ENCODE measurements around the gene WIPI1. TPM values are rescaled to one million over a fixed set of nuclear protein-coding genes. Genes with fewer than 3 reads are reported as not detected.

The WIPI1 gene
- total RNA-seq, 2 donors from 2014 or later = 8.9 to 10.2 TPM

DNA sequence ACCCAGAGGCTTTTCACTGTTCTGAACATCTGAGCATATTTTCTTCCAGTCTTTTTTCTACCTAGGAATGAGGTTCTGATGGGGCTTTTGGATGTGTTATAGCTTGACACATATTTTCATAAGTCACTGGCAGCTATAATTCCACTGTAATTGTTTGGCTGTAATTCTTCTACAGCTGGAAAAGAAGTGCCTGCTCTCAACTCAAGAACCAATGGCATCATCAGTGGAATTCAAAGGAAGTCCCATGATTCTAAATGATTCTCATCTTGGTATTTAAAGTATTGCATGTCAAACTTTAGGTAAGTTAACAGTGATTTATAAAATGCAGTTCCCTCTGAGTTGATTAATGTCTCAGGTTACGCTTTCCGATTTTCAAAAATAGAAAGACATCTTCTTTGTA lies 16.8 kb downstream of the WIPI1 start:
- H3K9me3 ChIP-seq (ENCODE audit: control insufficient read depth, low read length, poor library complexity, severe bottlenecking) = no peaks in the 10 kb centered on the region
- no peak overlapping the region for H3K4me3 Mint-ChIP-seq
- H3K4me1 Mint-ChIP-seq = peaks cover 39% of the 10 kb centered on the region
- no peak for ATAC-seq
- no peaks in the 10 kb centered on the region for H3K27me3 Mint-ChIP-seq
- no peaks in the 10 kb centered on the region for H3K36me3 Mint-ChIP-seq (ENCODE audit: low read depth)
- no peak for DNase-seq
- H3K27ac Mint-ChIP-seq = peak overlapping the region; percentile 87

DNA sequence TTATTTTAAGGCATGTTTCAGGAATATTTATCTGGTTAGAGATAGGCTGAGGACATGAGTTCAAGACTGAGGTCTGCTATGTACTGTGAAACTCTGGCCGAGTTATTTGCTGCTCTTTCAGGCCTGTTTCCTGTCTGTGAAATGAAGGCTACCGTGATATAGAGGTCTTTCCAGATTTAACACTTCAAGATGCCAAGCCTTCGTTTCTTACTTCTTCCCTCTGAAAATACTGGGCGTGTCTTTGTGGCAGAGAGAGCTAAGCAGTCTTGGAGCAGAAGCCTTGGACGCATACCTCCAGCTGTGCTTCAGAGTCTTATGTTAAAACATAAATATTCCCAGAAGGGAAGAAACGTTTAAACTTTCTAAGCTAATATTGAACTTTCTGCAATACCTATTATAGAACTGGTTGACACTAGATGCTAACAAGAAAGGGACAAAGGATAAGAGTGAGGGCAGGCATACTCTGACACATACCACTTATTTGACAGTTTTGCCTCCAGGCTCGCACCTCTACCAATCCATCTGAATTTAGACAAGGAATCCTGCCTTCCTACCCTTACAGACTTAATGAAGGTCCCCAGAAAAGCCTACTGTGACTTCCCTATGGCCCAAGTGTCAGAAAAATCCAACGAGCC lies 17.5 kb downstream of the WIPI1 start:
- H3K27me3 Mint-ChIP-seq = no peaks in the 10 kb centered on the region
- no peak for DNase-seq
- no peaks in the 10 kb centered on the region for H3K36me3 Mint-ChIP-seq (ENCODE audit: low read depth)
- H3K4me3 Mint-ChIP-seq = no peak overlapping the region
- peak overlapping the region; percentile 87 for H3K27ac Mint-ChIP-seq
- no peak for ATAC-seq
- no peaks in the 10 kb centered on the region for H3K9me3 ChIP-seq (ENCODE audit: control insufficient read depth, low read length, poor library complexity, severe bottlenecking)
- H3K4me1 Mint-ChIP-seq = peaks cover 36% of the 10 kb centered on the region

DNA sequence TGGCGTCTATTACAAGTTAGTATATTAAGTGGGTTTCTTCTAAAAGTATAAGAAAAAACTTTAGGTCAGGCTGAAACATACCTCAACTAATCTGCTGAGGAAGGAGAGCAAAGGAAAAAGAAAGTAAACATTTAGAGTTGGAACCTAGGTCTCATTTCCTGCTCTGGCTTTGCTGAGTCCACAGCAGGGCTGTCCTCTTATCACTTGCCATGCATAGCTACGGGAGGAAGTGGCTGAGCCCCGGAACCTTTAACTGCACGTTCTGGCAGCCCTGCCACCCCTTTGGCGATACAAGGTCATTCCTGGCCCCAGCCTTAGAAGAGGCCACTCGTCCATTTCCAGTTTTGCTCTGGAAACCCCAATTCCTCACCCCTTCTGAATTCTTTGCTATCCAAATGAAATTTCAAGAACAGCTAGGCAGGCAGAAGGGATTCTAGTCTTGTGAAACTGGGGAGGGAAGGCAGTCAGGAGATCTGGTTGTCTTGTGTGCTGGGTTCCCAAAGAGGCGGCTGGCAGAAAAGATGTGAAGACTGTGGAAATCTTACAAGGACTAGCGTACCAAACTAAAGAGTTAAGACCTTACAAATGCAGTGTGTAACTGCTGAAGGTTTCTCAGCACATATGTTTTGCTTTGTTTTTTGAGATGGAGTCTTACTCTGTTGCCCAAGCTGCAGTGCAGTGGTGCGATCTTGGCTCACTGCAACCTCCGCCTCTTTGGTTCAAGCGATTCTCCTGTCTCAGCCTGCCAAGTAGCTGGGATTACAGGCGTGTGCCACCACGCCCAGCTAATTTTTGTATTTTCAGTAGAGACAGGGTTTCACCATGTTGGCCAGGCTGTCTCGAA lies 19.1 kb downstream of the WIPI1 start:
- H3K27me3 Mint-ChIP-seq = no peaks in the 10 kb centered on the region
- ATAC-seq (peak; percentile 65), DNase-seq (no peak)
- no peaks in the 10 kb centered on the region for H3K9me3 ChIP-seq (ENCODE audit: control insufficient read depth, low read length, poor library complexity, severe bottlenecking)
- H3K36me3 Mint-ChIP-seq (ENCODE audit: low read depth) = no peaks in the 10 kb centered on the region
- peaks cover 36% of the 10 kb centered on the region for H3K4me1 Mint-ChIP-seq
- H3K27ac Mint-ChIP-seq = peak overlapping the region; percentile 90
- peak overlapping the region; percentile 79 for H3K4me3 Mint-ChIP-seq

DNA sequence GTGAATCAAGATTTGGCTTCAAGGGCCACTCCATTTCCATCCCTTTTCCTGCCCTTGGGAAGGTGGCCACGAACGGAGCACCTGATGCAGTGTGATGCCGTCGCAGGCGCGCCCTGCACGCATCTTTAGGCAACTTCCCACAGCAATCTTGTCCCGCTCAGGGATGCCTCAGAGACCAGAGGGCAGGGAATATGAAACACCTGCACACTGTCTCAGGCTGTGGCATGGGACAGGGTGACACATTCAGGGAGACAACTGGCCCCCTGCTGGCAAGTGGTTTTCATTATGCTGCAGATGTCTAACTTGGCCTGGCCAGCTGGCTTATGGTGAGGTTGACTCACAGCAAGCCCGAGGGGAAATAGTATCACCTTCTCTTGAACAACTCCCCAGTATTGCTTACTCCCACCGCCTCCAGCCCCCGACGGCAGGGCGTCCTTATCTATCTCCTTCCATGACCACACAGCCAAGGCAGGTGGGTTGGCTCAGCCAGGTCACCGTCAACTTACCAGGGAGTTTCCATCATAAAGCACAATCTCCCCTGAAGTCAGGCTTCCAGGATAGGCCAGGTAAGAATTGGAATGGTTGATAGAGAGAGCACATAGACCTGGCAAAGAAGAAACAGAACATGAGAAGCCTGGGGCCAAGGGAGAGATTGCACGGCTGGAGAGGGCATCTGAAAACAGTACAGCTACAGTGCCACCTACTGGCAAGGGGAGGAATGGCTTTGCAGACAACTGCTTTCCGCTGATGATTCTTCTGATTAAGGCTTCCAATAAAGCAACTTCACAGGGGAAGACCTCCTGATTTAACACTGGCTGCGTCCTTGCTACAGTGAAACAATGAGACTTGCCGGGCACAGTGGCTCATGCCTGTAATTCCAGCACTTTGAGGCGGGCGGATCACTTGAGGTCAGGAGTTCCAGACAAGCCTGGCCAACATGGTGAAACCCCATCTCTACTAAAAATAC lies 21.1 kb downstream of the WIPI1 start:
- Mint-ChIP-seq H3K4me1 (peaks cover 37% of the 10 kb centered on the region), H3K4me3 (peak overlapping the region; percentile 79), H3K36me3 (ENCODE audit: low read depth) (peaks cover 2% of the 10 kb centered on the region), H3K27ac (peak overlapping the region; percentile 90), H3K27me3 (no peaks in the 10 kb centered on the region)
- no peaks in the 10 kb centered on the region for H3K9me3 ChIP-seq (ENCODE audit: control insufficient read depth, low read length, poor library complexity, severe bottlenecking)
- ATAC-seq (peak; percentile 80), DNase-seq (peak; percentile 58 to 79 (median 64))

DNA sequence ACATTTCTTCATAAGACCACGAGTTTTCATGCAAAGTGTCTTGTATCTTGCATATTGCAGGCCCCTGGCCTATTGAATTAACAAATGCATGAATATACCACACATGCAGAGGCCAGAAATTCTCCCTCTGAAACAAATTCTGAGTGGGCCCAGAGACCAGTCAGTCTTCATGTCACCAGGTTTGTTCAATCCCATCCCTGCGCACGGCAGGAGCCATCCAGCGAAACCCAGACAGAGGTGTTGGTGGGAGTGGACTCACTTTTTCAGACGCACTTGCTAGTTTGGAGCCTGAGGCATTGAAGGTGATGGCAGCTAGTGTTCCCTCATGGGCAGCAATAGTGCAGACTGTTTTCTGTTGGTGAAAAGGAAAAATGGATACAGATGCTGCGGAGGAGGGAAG lies 21.9 kb downstream of the WIPI1 start:
- no peak overlapping the region for H3K27ac Mint-ChIP-seq
- peaks cover 31% of the 10 kb centered on the region for H3K4me1 Mint-ChIP-seq
- H3K9me3 ChIP-seq (ENCODE audit: control insufficient read depth, low read length, poor library complexity, severe bottlenecking) = no peaks in the 10 kb centered on the region
- H3K4me3 Mint-ChIP-seq = no peak overlapping the region
- no peaks in the 10 kb centered on the region for H3K27me3 Mint-ChIP-seq
- H3K36me3 Mint-ChIP-seq (ENCODE audit: low read depth) = peaks cover 2% of the 10 kb centered on the region
- DNase-seq (no peak), ATAC-seq (no peak)

DNA sequence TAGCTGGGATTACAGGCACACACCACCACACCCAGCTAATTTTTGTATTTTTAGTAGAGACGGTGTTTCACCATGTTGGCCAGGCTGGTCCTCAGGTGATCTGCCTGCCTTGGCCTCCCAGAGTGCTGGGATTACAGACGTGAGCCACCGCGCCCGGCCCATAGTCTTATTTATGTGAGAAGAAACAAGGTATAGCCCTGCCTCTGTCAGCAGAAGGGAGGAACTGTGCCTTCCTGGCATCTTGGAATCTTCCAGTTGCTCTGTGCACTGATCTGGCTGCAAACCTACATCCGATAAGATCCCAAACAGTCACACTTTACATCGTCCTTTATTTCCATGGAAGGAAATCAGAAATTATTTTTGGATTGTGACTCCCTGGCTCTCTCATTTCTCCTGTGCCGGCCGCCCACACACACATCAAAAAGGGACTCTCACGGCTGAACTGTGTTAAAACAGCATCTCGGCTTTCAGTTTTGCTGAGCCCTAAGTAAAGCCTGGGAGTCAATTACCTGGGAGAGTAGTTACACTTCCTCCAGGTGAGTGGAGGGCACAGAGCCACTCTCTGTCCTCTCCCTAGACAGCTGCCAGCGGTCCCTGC lies 23.3 kb downstream of the WIPI1 start:
- H3K4me3 Mint-ChIP-seq = no peak overlapping the region
- H3K9me3 ChIP-seq (ENCODE audit: control insufficient read depth, low read length, poor library complexity, severe bottlenecking) = no peaks in the 10 kb centered on the region
- H3K36me3 Mint-ChIP-seq (ENCODE audit: low read depth) = peaks cover 3% of the 10 kb centered on the region
- ATAC-seq (no peak), DNase-seq (no peak)
- H3K27ac Mint-ChIP-seq = no peak overlapping the region
- peaks cover 31% of the 10 kb centered on the region for H3K4me1 Mint-ChIP-seq
- H3K27me3 Mint-ChIP-seq = no peaks in the 10 kb centered on the region

DNA sequence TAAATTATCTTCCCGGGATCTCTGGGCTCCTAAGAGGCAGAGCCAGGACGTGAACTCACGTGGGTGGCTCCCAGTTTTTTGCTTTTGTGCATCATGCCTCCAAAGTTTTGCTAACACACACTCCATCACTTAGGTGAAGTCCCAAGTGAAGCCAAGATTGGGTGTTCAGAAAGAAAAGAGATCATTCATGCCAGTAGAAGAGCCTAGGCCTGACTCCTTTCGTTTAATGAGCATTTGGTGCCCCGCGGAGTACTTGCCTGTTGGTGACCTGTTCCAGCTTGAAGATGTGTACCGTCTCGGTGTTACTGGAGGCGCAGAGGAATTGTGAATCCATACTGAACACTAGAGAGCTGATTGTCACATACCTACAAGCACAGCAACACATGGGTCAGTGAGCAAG lies 24.1 kb downstream of the WIPI1 start:
- peaks cover 27% of the 10 kb centered on the region for H3K4me1 Mint-ChIP-seq

DNA sequence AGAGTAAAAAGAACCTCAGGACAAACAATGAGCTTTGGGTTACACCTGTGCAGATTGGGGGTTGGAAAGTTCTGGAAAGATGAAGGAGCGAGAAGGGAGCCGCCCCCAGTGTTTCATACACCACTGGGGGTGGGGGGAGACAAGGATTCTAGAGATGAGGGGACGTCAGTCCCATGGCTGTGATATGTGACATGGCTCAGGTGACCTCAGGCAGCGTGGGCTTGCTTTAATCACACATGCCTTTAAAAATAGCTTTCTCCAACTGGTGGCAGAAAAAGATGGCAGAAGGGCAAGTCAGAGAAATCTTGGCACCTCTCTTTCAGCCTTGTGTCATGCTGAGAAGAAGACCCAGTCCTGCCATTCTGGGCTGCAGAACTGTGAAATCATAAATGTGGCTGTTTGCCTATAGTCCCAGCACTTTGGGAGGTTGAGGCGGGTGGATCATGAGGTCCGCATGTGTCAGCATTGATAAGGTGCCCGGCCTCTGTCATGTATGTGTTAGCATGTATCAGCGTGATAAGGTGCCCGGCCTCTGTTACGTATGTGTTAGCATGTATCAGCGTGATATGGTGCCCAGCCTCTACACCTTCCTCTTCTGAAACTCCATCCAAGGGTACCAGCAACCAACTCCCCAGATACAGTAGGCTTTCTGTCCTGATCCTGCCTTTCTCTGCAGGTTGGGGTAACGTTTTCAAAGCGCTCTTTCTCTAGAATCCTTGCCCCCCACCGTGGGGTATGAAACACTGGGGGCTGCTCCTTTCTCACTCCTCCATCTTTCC lies 25.0 kb downstream of the WIPI1 start:
- peaks cover 19% of the 10 kb centered on the region for H3K4me1 Mint-ChIP-seq
- no peak overlapping the region for H3K4me3 Mint-ChIP-seq
- peak overlapping the region; percentile 61 for H3K27ac Mint-ChIP-seq
- DNase-seq (no peak), ATAC-seq (no peak)
- no peaks in the 10 kb centered on the region for H3K9me3 ChIP-seq (ENCODE audit: control insufficient read depth, low read length, poor library complexity, severe bottlenecking)
- no peaks in the 10 kb centered on the region for H3K27me3 Mint-ChIP-seq
- peaks cover 4% of the 10 kb centered on the region for H3K36me3 Mint-ChIP-seq (ENCODE audit: low read depth)

More for the DNA sequence above, 24.1 kb downstream of the WIPI1 start:
- DNase-seq = no peak
- H3K36me3 Mint-ChIP-seq (ENCODE audit: low read depth) = peaks cover 4% of the 10 kb centered on the region
- no peaks in the 10 kb centered on the region for H3K9me3 ChIP-seq (ENCODE audit: control insufficient read depth, low read length, poor library complexity, severe bottlenecking)
- H3K27me3 Mint-ChIP-seq = no peaks in the 10 kb centered on the region
- no peak overlapping the region for H3K27ac Mint-ChIP-seq
- ATAC-seq = no peak
- H3K4me3 Mint-ChIP-seq = no peak overlapping the region

DNA sequence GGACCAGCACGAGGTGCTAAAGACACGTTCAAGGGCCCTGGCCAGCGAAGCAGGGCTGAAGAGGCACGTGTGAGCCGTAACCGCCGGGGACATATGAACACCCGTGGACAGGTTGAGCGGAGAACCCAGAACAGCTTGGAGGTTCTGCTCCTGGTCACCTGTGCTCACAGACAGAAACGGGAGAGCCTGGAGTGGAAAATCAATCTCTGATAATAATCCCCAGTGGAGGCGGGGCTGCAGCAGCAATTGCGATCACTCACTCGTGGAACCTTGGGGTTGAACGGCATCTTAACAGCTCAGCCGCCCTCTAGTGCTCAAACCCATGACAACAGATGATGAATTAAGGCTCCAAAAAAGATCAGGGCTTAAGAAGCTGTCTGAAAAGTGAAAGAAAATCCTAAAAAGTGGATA lies 25.6 kb downstream of the WIPI1 start:
- Mint-ChIP-seq H3K4me3 (peak overlapping the region; percentile 19), H3K4me1 (peaks cover 15% of the 10 kb centered on the region), H3K27ac (peak overlapping the region; percentile 61), H3K27me3 (no peaks in the 10 kb centered on the region), H3K36me3 (ENCODE audit: low read depth) (peaks cover 4% of the 10 kb centered on the region)
- no peaks in the 10 kb centered on the region for H3K9me3 ChIP-seq (ENCODE audit: control insufficient read depth, low read length, poor library complexity, severe bottlenecking)
- DNase-seq (peak in 1 of 3 donors; percentile 27), ATAC-seq (peak; percentile 63)

DNA sequence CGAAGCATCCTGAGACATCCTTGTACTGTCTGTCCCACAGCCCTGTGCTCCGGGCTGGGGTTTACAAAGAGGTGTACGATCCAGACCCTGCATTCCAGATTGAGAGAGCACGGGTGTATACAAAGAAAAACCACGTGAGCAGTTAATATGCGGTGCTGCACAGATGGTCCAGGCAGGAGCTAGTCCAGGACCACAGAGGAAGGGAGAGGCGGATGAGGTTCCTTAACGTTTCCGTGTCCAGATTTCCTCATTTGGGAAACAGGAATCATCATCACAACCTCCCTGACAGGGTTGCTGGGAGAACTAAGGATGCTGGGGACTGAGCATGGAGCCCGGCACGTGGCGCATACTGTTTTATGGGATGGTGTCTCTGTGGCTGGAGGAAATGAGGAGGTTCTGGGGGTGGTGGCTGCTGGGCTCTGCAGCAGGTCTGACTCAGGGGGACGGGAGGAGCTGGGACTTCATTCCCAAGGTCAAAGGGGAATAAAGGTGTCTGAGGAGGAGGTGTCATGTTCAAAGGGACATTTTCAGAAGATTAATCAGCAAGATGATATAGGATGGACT lies 26.2 kb downstream of the WIPI1 start:
- DNase-seq (no peak), ATAC-seq (no peak)
- peaks cover 4% of the 10 kb centered on the region for H3K36me3 Mint-ChIP-seq (ENCODE audit: low read depth)
- H3K27ac Mint-ChIP-seq = no peak overlapping the region
- H3K27me3 Mint-ChIP-seq = no peaks in the 10 kb centered on the region
- peak overlapping the region; percentile 21 for H3K4me3 Mint-ChIP-seq
- no peaks in the 10 kb centered on the region for H3K9me3 ChIP-seq (ENCODE audit: control insufficient read depth, low read length, poor library complexity, severe bottlenecking)
- H3K4me1 Mint-ChIP-seq = peaks cover 10% of the 10 kb centered on the region

DNA sequence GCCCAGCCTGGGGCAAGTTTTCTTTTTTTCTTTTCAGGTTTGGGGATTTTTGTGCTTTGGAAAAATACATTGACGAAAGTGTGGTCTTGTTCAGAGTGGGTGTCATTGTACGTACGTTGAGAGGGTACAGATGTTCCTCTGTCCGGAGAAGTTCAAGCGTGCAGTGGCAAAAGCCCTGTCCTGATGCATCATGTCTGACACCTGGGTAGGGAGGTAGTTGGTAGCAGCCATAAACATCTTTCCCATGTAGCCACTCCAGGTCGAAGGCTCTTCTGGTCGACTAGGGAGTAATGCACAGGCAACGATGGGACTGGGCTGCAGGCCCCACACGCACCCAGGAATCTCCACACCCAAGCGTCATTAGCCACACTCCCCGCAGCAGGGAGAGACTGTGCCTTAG lies 27.4 kb downstream of the WIPI1 start:
- ATAC-seq (no peak), DNase-seq (no peak)
- Mint-ChIP-seq H3K4me1 (peaks cover 8% of the 10 kb centered on the region), H3K27me3 (no peaks in the 10 kb centered on the region), H3K4me3 (no peak overlapping the region), H3K36me3 (ENCODE audit: low read depth) (peaks cover 4% of the 10 kb centered on the region), H3K27ac (no peak overlapping the region)
- H3K9me3 ChIP-seq (ENCODE audit: control insufficient read depth, low read length, poor library complexity, severe bottlenecking) = no peaks in the 10 kb centered on the region

Measured in T-helper 17 cell (primary cell).